Pancreas (tissue), 10 donors: ENCODE results near the gene ADH4. TPM values are rescaled to one million over a fixed set of nuclear protein-coding genes. Genes with fewer than 3 reads are reported as not detected.

Experiments
- ATAC-seq, 4 donors: fragments of 200-7000 bp; cut with Tn5 transposase; one replicate each; pipeline versions ENCODE4 v1.8.0 to v1.9.1; 2020; ENCODE audit warnings: mild to moderate bottlenecking in 4 of 4, moderate library complexity in 4 of 4
- DNase-seq, 6 donors: peaks; one replicate each; pipeline ENCODE4 v3.0.0-alpha.2; 2020
- FAIRE-seq: peaks from 2 replicates; lab custom pipeline; 2012; peaks lifted over from hg19 to GRCh38; lab: Jason Lieb, UNC
- H3K27ac ChIP-seq, 4 donors: fragments of 200-600 bp; sonication (generic); 1 replicate in 3 of 4; 2 replicates in 1 of 4; pipeline versions ENCODE4 v1.5.0 to v1.8.0; 2020
- H3K27me3 ChIP-seq, 4 donors: fragments of 200-600 bp; one replicate each; pipeline ENCODE4 v1.8.0; 2021
- H3K36me3 ChIP-seq, 3 donors: fragments of 200-600 bp; sonication (generic) in 1 of 3; one replicate each; pipeline versions ENCODE4 v1.5.0 to v1.8.0; 2020 to 2021
- H3K4me1 ChIP-seq, 3 donors: fragments of 200-600 bp; one replicate each; pipeline ENCODE4 v1.8.0; 2021
- H3K4me3 ChIP-seq, 4 donors: fragments of 200-600 bp; sonication (generic) in 2 of 4; one replicate each; pipeline versions ENCODE4 v1.5.0 to v1.8.0; 2020 to 2021
- H3K9me3 ChIP-seq, 4 donors: fragments of 200-600 bp; one replicate each; pipeline ENCODE4 v1.8.0; 2021
- WGBS, 2 donors: extraction: QIAGEN DNeasy Blood & Tissue Kit; methylation state at CpG; one replicate each; pipeline ENCODE4 v1.1.7; 2013; 5-methylcytosine and 5-hydroxymethylcytosine counted together
- intact Hi-C, 3 donors: fragments of 100-400 bp; cut with DNase I; formaldehyde crosslinking; loops; one replicate each; pipeline versions ENCODE4 v1.11.1 to v1.14.2; 2022
- polyA plus RNA-seq, 2 donors: library from polyadenylated mRNA; stranded (reverse); fragments of 200-250 nt; gene quantifications; one replicate each; pipeline ENCODE4 v1.2.3, GENCODE V29; 2013
- total RNA-seq, 6 donors: library from RNA; stranded (reverse); fragmentation: NEBNext Ultra II Directional in 4 of 6; extraction: Animal tissue kit (Norgen Biotek cat#: 25700) in 4 of 6; gene quantifications; one replicate each; pipeline versions ENCODE4 v1.2.1 to v1.2.4, GENCODE V29; 2021 to 2023
- TF ChIP-seq, protein P1 (sequence below), 4 donors: fragments of 200-600 bp; sonication (generic) in 3 of 4; IDR thresholded peaks; one replicate each; pipeline versions ENCODE4 v1.5.0 to v1.8.0; 2021; ENCODE audit warnings: antibody characterized with exemption in 4 of 4
- donor health status: healthy with polysubstance abuse.
- donor health status: DM: no; HTN: no; CAD: no; lungs with moderate emphysema.
- donor health status: DM: no; HTN: no; CAD: no.
- donor health status: control.
- donor health status: control.
- donor health status: Bipolar disorder and iron deficiency.
- donor health status: DM: yes; HTN: yes; CAD: no.
- donor health status: DM: no; HTN: no; CAD: no.
- donor health status: DM: no; HTN: no; CAD: no.
- donor health status: DM: yes; HTN: yes; CAD: no.

Gene ADH4
- total and polyA plus RNA-seq, 8 donors = 0.09 to 0.58 (median 0.28) TPM; not detected in 3

DNA sequence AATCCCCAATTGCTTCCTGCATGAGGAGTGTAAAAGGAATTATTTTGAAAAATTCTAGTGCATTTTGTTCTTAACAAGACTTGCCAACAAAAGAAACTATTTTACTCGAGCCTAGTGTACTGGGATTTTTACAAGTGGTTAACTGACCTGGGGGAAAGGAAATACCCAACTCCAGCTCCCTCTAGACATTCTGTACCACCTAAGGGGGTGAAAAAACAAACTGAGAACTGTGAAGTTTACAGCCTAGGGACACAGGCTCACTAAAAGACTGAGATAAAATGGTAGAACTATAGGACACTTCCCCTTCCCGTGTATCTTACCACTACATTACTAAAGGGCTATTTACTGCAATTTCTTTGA, 52.9 kb downstream of the ADH4 start:
- Histone ChIP-seq H3K36me3 (no peaks in the 10 kb centered on the region), H3K4me3 (no peak overlapping the region), H3K27me3 (no peaks in the 10 kb centered on the region), H3K4me1 (peaks cover 0 to 16% (median 0%) of the 10 kb centered on the region in 3 donors), H3K9me3 (no peaks in the 10 kb centered on the region), H3K27ac (no peak overlapping the region)
- ATAC-seq (no peak), DNase-seq (no peak), FAIRE-seq (no peak)
- WGBS, 2 donors = 64 to 74% methylated on average over 2 of the region's 2 CpGs
- intact Hi-C loops = no loop called here
- TF ChIP-seq, protein P1, sequence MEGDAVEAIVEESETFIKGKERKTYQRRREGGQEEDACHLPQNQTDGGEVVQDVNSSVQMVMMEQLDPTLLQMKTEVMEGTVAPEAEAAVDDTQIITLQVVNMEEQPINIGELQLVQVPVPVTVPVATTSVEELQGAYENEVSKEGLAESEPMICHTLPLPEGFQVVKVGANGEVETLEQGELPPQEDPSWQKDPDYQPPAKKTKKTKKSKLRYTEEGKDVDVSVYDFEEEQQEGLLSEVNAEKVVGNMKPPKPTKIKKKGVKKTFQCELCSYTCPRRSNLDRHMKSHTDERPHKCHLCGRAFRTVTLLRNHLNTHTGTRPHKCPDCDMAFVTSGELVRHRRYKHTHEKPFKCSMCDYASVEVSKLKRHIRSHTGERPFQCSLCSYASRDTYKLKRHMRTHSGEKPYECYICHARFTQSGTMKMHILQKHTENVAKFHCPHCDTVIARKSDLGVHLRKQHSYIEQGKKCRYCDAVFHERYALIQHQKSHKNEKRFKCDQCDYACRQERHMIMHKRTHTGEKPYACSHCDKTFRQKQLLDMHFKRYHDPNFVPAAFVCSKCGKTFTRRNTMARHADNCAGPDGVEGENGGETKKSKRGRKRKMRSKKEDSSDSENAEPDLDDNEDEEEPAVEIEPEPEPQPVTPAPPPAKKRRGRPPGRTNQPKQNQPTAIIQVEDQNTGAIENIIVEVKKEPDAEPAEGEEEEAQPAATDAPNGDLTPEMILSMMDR (IDR thresholded peaks at IDR 0.05) = no peak

DNA sequence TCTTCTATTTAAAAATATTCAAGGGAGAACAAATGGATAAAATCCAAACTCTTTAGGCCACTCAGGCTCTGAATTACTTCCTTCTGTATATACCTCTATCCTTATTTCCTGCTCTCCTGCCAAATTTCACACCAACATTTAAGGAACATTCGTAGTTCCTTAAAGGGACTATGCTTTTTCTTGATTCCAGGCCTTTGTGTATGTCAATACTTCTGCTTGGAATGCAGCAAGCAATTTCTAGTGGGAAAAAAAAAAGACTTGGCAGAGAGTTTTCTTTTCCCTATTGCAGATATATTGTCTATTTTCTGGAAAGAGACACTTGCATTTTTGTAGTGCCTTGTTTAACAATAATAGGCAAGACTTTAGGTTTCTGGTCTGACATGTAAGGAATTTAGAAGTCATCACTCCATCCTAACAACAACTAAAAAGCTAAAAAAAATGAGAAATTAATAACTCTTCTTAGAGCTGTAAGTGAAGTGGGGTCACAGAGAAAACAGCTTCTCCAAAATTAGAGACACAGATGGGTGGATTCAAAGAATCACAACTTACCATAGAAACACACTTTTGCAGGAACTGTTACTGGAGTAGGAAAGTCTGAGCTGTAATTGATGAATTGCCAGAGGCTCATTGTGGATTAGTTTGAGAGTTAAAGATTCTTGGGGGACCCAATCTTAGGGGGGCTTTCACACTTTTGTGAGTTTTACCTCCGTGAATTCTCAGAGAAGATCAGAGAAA, 53.4 kb downstream of the ADH4 start:
- Histone ChIP-seq H3K4me3 (no peak overlapping the region), H3K27ac (no peak overlapping the region), H3K27me3 (no peaks in the 10 kb centered on the region), H3K36me3 (no peaks in the 10 kb centered on the region), H3K9me3 (no peaks in the 10 kb centered on the region), H3K4me1 (peaks cover 0 to 21% (median 5%) of the 10 kb centered on the region in 3 donors)
- intact Hi-C loops = no loop called here
- FAIRE-seq = no peak
- no peak for DNase-seq
- no peak for ATAC-seq
- TF ChIP-seq, protein P1 (IDR thresholded peaks at IDR 0.05) = no peak
- 90% methylated on average over 2 of the region's 2 CpGs for WGBS, 2 donors

DNA sequence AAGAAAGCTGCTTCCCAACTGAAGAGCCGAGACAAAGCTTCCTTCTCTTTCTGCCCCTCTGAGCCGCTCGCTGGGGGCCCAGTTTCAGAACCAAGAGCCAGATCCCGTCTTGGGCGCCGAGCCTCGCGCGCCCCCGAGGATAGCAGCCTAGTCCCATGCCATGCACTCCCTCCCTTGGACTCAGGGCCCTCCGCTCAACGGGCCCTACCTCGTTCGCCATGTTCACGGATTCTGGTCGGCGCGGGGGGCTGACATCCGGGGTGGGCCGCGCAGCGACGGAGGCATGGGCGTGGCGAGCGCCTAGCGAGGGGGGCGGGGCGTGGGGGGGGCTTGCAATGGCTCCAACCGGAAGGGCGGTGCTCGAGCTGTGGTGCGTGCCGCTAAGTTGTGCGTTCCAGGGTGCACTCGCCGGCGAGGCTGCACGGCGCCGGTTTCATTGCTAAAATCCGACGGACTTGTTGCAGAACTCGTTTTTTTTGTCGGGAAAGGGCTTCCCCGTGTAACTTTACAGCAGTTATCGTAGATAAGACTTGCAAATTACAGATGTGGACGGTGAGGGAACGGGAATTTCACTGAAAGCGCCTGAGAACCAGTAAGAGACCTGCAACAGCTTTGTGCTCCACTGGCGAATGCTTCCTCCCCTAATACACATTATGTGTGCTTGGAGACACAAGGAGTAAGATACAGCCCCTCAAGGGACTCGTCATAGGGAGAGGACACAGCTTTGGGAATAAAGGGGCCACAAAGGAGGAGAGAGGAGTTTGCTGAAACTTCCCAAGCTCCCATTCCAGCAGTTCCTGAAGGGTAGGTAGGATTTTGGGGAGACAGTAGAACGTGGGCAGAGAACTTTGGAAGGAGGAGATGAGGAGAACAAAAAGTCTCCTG, 55.4 kb downstream of the ADH4 start, which contains the start of gene ADH5:
ADH5 (minus strand) TSS at position 308 of the 885 bp plus-strand sequence; CDS start at position 220, 88 bp downstream.
- intact Hi-C loops = no loop called here
- ATAC-seq = peak; percentile 95 to 98 (median 98)
- Histone ChIP-seq H3K36me3 (peaks cover 0 to 13% (median 3%) of the 10 kb centered on the region in 3 donors), H3K27ac (peak within 1 kb of the TSS; percentile 76 to 90 (median 83)), H3K9me3 (no peaks in the 10 kb centered on the region), H3K4me1 (peaks cover 0 to 21% (median 8%) of the 10 kb centered on the region in 3 donors), H3K27me3 (no peaks in the 10 kb centered on the region), H3K4me3 (peak within 1 kb of the TSS; percentile 60 to 74 (median 68))
- WGBS, 2 donors = 0% methylated on average over 42 to 53 of the region's 53 CpGs
- TF ChIP-seq, protein P1 (IDR thresholded peaks at IDR 0.05) = no peak
- no peak for FAIRE-seq
- peak; percentile 78 to 91 (median 88) for DNase-seq

DNA sequence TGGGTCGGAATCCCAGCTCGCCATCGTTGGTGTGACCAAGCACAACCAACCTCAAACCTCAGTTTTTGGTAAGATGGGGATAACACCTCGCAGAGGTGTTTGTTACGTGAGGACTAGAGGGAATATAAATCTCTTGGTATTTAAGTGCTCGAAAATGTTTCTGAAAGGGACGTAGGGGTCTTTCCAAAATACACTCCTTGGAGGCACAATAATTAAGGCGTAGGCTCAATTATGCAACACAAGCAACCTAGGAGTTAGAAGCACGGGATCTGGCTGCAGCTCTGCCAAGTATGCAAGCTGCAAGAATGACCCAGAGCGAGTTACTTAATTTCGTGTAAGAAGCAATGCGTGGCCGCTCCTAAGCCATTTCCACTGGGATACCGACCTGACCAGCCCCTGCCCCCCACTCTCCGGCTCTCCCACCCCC, 56.1 kb downstream of the ADH4 start:
- H3K4me3 ChIP-seq = peak overlapping the region; percentile 60 to 74 (median 68)

More for the DNA sequence above, 56.1 kb downstream of the ADH4 start:
- DNase-seq (peak in 4 of 6 donors; percentile 43 to 62 (median 46)), ATAC-seq (peak; percentile 51 to 78 (median 73)), FAIRE-seq (no peak)
- Histone ChIP-seq H3K27me3 (no peaks in the 10 kb centered on the region), H3K4me1 (peaks cover 0 to 21% (median 8%) of the 10 kb centered on the region in 3 donors), H3K9me3 (no peaks in the 10 kb centered on the region), H3K27ac (peak overlapping the region; percentile 76 to 90 (median 83)), H3K36me3 (peaks cover 0 to 18% (median 5%) of the 10 kb centered on the region in 3 donors)
- TF ChIP-seq, protein P1 (IDR thresholded peaks at IDR 0.05) = no peak
- intact Hi-C loops = no loop called here
- 0 to 2% methylated on average over 15 of the region's 15 CpGs for WGBS, 2 donors
